Measurements from ENCODE around the gene OR6B2. TPM values are rescaled to one million over a fixed set of nuclear protein-coding genes. Genes with fewer than 3 reads are reported as not detected.
"Not testable (repeated sequence)": the region's sequence is repeated elsewhere in the genome, so short reads cannot be mapped to it uniquely, and the experiment has no call there.

OR6B2 gene
- total RNA-seq = not detected

DNA sequence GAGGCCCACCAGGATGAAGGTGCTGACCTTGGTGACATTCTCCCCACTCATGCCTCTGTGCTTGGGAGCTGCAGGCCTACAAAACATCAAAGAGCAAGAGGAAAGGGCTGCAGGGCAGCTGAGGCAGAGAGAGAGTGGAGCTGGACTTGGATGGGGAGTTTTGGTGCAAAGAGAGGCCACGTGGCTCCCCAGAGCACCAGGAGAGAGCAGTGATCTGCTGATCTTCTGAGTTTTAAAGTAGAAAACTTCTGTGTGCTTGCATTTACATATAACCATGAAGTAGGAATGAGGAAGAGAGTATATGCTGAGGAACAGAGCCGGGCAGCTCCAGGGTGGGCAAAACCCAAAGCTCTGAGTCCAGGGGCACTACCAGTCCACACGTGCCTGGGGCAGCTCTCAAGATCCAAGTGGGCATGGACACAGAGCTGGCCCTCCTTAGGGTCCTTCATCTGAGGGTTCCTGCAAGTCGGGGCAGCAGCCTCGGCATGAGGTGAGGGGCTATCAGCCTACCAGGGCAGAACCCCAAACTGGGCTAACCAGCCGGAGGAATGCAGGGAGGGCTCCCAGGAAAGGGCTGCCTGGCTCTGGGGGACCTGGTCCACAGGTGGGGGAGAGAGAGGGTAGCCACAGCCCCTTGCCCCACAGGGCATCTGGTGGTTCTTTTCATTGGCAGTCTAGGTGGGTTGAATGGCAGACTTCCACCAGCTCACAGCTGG, at the start of gene OR6B2:
OR6B2 (minus strand) TSS at position 51 of the 716 bp plus-strand sequence; CDS start at position 51, 0 bp downstream.
- no peak for DNase-seq (ENCODE audit: low spot score)

DNA sequence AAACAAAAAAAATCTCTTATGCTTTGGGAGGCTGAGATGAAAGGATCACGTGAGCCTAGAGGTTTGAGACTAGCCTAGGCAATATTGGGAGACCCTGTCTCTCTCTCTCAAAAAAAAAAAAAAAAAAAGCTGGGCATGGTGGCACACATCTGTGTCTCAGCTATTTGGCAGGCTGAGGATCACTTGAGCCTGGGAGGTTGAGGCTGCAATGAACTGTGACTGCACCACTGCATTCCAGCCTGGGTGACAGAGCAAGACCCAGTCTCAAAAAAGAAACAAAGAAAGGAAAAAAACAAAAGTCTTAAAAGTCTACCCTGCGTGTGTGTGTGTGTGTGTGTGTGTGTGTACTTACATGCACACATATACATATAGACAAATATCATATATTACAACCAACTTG, 48.4 kb upstream of the OR6B2 start:
- DNase-seq (ENCODE audit: low spot score) = no peak

DNA sequence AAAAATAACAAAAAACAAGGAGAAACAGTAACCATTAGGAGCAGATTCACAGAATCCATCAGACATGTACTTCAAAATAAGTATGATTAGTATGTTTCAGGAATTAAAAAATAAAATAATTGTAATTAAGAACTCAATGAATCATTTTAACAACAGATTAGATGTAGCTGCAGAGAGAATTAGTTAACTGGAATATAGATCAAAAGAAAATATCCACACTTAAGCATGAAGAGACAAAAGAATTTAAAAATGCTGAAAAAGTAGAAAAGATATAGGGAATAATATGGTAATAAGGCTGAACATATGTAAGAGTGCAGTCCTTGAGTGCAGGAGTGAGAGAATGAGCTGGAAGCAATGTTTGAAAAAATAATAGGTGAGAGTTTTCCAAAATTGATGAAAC, 47.2 kb upstream of the OR6B2 start:
- no peak for DNase-seq (ENCODE audit: low spot score)

DNA sequence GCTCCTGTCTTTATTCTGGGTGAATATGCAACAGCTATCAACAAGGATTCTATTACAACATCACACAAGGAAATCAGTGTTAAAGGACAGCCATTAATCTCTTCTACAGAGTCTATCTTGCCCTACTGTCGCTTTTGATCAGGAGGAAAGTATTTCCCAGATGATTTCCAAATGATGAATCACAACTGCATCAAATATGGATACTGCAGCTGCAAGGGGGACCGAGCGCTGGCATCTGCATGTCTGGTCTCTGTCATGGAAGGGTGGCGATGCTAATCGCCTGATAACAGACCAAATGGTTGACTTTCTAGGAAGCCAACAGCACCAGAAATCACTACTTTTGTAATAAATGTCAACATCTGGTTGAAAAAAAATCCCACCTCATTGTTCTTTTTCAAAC, 44.3 kb upstream of the OR6B2 start:
- no peak for DNase-seq (ENCODE audit: low spot score)

DNA sequence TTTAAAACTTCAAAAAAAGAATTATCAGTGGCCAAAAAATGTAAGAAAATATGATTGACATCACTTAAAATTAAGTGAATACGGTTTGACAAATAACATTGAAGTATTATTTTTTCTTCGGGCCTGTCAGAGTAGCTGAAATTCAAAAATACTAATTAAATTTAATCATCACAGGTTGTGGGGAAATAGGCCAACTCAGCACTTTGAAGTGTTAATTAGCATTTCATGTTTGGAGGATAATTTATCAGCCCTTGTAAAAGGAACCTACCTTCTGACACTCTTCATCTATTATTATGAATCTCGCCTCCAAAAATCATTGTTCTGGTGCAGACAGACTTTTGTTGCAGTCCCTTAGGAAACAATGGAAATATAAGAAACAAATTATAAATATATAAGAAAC, 40.7 kb upstream of the OR6B2 start:
- no peak for DNase-seq (ENCODE audit: low spot score)

DNA sequence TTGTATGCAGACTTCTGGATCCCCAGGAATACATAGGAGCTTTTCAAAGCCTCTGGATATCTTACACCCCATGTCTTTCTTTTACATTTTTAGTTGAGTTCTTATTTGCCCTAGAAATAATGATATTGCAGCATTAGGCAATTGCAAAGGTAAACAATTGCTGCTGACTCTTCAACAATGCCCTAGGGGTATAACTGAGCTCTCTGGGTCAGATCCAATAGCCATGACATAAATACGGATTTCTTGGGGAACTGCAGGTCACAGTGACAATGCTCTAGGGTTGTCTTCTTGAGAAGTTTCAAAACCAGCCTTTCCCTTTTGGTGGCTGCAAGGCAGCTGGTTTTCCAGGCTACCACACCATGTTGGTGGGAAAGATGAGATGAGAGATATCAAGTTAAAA, 39.6 kb upstream of the OR6B2 start:
- DNase-seq (ENCODE audit: low spot score) = no peak

DNA sequence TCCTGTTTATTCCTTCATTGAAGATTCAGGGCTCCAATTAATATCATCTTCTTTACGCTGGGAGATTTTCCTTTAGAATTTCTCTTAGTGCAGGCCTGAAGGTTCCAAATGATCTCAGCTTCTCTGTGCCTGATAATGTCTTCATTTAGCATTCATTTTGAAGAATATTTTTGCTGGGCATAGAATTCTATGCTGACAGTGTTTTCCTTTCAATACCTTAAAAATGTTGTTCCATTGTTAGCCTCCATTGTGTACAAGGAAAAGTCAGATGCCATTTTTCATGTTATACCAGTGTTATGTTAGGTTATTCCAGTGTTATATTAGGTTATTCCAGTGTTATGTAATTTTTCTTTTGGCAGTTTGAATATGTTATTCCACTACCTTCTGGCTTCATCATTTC, 38.0 kb upstream of the OR6B2 start:
- no peak for DNase-seq (ENCODE audit: low spot score)

DNA sequence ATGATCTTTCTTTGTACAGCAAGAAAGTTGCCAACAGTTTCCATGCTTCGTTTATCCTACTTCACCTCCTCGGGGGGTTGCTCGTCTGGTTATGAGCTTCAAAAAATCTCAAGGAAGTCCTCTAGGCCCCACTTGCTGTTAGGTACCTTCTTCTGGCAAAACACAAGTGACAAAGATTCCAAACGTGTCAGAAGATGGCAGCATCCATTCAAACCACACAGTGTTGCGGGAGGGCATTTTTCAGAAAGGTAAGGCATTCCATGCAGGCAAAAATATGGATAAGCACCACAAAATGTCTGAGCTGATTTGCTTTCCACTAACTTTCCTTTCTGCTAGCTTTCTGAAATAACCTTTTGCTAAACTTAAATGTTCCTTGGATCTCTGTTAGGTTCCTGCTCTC, 36.3 kb upstream of the OR6B2 start:
- no peak for DNase-seq (ENCODE audit: low spot score)

DNA sequence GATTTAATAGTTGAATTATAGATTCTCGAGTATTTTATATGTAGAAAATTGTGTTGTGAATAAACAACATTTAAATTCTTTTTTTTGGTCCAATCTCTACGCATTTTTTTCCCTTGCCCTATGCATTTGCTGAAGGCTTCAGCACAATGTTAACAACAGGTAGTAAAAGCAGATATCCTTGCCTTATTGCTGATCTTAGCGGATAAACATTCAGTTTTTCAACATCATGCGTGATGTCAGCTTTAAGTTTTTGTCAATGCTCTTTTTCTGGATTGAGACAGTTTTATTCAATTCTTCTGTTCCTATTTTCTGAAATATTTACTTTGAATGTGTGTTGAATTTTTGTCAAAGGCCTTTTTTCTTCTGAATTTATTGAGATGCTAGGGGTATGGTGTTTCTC, 34.7 kb upstream of the OR6B2 start:
- no peak for DNase-seq (ENCODE audit: low spot score)

DNA sequence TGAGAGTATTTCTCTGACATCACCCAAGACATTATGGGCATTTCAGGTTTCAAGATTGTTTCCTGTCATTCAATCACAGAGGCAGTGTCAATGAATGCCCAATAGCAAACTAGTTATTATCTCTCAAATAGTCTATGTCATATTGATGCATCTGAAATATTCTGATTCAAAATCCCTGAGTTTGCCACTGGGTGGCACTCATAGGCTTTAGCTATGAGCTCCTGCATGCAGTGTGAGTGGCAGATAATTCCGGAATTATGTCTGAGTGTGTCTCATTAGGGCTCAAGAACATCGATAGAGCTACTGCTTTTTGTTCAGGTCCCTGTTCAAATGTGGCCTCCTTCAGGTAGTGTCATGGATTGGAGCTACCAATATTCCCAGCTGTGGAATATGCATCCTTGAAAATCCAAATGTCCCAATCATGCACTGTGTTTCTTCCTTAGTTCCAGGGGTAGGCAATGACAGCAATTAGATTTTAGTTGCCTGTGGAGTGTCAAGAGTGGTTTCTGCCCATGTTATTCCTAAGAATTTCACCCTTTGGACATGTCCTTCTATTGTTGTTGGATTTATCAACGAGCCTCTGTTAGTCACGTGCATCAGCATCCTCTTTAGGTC, 30.9 kb upstream of the OR6B2 start:
- DNase-seq (ENCODE audit: low spot score) = no peak

DNA sequence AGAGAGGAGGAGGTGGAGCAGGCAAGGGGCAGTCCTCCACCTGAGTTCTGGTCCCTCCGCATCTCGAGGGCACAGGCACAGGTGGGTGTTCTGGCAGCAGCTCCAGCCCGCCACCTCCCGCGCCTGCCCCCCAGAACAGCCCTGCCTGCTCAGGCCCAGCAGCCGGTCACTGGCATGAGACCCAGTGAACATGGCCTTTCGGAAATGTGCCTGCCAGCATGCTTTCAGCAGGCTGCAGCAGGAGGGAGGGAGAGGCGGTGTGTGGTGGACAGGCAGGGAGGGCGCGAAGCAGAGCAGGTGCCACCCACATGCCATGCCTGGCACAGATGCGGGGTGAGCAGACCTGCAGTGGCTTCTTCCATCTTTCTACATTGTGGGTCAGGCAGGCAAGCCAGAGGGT, 26.4 kb upstream of the OR6B2 start:
- DNase-seq (ENCODE audit: low spot score) = no peak

DNA sequence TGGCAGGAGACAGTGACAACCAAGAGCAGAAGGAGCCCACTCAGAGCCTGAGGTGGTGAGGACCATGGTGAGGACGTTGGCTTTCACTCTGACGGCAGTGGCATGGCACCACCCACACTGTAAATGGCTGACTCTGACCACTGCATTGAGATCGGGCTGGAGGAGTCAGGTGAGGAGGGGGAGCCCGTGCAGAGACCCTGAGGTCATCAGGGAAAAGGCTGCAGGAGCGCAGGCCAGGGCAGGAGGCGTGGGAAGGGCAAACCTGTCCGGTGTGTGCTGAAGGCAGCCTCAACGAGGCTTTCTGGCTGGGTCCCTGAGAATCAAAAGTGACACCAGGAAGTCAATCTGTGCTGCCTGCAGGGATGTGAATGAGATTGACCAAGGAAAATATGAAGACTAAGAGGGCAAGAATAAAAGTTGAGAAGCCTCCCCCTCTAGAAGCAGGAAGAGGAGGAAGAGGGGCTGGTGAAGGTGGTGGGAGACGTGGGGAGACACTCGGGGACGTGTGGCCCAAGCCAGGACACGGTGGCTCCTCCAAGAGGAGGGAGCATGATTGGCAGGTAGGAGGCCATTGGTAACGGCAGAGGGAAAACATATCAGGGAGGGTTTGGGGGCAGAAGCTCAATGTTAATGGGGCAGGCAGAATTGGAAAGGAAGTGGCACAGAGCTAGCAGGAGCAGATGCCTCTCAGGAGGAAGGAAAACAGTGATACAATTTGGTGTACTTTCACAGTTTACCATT, 25.1 kb upstream of the OR6B2 start:
- DNase-seq (ENCODE audit: low spot score) = no peak

DNA sequence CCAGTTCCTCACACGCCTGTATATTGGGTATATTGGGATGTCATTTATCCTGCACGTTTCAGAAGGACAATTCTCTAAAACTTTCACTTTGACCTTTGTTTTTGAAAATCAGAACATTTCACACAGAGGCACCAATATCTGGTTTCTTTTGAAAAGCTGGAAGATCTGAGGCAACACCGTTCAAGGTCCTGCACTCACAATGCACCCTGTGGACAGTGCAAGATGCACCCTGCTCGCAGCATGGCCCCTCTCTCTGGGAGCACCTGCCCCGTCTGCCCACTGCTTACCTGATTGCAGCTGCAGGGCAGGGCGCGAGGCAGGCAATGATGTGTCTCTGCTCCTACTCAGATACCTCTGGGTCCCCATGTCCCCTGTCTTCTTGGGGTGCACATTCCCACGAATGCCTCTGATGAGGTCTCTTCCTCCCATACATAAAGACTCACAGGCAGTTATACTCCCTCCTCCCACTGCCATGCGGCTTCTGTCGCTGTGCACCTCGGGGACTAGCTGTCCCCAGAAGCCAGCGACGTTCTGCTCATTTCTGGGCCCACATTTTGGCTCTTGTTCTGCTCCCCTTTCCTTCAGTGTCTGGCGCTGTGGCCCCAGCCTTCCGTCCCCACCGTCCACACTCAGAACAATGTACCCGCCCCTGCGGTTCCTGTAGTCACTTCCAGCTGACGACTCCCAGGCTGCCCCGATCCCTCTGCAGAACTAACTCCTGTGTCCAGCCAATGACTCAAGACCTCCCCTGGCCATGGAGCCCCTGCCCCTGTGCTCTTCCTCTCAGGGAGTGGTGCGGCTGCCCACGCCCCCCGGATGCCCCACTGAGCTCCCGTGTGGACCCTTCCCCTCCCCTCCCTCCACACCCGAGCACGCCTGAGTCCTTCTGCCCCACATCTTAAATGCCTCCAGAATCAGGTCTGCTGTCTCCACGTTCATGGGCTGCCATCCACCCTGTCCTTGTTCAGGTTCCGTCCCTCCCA, 23.2 kb upstream of the OR6B2 start, which contains the start of gene OR6B3:
OR6B3 (minus strand) TSS at position 349 of the 983 bp plus-strand sequence.
- no peak for DNase-seq (ENCODE audit: low spot score)

DNA sequence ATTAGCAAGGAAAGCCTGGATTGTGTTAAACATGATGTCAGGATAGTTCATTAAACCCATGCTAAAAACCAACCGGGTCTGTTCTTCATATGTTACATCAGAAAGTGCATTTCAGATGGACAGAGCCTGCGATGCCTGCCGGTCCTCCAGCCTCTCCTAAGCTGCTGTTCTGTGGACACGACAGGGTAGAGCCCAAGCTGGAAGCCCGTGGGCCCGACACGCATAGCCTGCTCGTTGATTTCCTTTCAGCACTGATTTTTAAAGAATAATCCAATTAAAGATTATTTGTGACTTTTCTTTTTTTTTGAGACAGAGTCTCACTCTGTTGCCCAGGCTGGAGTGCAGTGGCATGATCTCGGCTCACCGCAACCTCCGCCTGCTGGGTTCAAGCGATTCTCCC, 22.3 kb upstream of the OR6B2 start:
- no peak for DNase-seq (ENCODE audit: low spot score)

DNA sequence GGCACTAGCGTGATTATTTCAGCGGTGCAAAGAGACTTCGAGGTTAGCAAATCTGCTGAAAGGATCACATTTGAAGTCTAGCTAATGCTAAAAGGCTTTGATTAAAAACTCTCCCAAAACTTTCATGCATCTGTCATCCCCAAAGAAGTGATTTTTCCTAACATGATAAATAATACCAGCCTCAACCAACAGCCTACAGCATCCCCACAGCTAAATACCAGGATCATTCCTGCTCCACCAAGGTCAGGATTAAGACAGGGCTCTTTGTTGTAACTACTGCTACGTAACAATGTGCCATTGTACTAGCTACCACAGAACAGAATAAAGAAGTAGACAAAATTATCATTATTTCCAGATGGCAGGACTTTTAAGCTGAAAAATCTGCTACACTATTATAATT, 21.5 kb upstream of the OR6B2 start:
- no peak for DNase-seq (ENCODE audit: low spot score)

DNA sequence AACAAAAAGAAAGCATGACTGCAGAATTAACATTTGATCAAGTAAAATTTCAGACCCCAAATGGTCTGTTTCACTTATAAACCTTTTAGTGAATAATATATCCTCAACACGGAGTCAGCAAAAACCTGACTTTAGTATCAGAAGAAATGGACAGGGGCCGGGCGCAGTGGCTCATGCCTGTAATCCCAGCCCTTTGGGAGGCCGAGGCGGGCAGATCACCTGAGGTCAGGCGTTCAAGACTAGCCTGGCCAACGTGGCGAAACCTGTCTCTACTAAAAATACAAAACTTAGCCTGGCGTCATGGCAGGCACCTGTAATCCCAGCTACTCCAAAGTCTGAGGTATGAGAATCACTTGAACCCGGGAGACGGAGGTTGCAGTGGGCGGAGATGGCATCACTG, 20.0 kb upstream of the OR6B2 start:
- no peak for DNase-seq (ENCODE audit: low spot score)

DNA sequence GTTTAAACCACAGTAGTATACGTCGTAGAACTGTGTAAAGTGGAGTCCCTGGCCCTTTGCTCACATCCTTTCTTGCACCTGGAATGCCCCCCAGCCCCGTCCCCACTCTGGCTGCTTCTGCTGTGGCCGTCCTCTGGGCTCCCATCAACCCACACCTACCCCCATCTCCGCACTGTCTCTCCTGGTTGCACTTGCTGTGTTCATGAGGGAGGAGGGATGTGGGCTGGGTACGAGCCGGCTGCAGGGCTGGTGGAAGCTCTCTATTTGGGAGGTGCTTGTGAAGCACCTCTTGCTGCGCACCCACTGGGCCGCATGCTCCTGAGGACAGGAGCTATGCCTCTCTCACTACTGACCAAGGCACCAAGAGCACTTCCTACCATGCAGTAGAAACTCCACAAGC, 18.0 kb upstream of the OR6B2 start:
- DNase-seq (ENCODE audit: low spot score) = no peak

DNA sequence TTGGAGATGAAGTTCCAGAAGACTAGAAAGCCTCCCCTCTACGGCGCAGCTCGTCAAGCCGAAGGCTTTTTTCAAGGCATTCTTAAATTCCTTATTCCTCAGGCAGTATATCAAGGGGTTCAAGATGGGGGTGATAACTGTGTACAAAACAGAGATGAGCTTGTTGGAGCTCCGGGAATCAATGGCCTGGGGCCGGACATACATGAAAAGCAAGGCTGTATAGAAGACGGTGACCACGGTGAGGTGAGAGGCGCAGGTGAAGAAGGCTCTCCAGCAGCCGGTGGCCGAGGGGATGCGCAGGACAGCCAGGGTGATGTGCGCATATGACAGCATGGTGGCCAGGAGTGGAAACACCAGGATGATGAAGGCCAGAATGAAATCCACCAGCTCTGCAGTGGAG, 14.9 kb upstream of the OR6B2 start:
- no peak for DNase-seq (ENCODE audit: low spot score)

DNA sequence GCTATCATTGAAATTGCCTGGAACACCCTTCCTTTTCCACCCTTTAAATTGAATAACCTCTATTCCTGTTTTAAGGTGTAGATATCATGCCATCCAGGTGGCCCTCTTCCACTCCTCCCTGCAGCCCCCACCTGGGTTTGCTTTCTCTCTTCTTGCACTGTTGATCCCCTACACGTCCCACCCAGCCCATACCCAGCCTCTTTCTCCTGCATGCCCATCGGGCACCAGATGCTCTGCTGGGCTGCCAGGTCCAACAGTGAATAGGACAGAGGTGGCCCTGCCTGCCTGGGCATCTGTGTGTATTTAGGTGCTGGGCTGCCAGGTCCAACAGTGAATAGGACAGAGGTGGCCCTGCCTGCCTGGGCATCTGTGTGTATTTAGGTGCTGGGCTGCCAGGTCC, 13.9 kb upstream of the OR6B2 start:
- DNase-seq (ENCODE audit: low spot score) = not testable (repeated sequence)

DNA sequence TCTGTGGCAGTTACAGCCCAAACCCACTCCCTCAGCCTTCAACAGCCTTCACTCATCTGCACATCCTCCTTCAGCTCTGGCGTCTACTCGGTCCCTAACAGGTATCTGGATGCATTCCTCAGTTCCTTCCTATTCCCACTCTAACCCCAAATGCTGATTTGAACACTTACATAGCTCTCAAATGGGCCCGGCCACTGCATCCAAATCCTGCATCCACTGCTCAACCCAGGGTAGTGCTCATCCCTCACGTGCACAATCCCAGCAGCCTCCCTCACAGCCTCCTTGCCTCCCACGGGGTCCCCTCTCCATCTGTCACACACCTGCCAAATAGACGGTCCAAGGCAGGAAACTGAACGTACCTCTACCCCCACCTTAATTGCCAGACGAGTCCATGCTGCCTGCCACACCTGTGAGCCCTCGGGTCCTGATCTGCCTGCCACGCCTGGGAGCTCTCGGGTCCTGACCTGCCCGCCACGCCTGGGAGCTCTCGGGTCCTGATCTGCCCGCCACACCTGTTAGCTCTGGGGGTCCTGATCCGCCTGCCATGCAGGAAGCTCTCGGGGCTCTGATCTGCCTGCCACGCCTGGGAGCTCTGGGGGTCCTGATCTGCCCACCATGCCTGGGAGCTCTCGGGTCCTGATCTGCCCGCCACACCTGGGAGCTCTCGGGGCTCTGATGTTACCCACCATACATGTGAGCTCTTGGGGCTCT, 13.2 kb upstream of the OR6B2 start:
- DNase-seq (ENCODE audit: low spot score) = no peak

DNA sequence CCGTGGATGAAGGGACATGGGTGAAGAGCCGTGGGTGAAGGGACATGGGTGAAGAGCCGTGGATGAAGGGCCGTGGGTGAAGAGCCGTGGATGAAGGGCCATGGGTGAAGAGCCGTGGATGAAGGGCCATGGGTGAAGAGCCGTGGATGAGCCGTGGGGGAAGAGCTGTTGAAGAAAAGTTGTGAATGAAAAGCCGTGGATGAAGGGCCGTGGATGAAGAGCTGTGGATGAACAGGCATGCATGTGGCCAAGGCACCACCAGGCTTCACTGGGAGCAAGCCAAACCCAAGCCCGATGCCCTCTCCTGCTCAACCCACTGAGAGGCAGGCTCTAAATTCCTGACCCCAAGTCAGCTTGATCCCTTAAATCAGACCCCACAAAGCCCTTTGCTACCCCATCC, 12.5 kb upstream of the OR6B2 start:
- DNase-seq (ENCODE audit: low spot score) = no peak

All from ureter (tissue), 1 donor.